SK-N-SH treated with all-trans-retinoic acid at 6 μM for 48 hours (cell line): Measurements from ENCODE around the gene THEMIS.

ENCODE experiments used
- ATAC-seq: fragments of 200-7000 bp; cut with Tn5 transposase; 3 replicates; pipeline ENCODE4 v1.9.1; 2020; ENCODE audit warnings: mild to moderate bottlenecking, moderate library complexity
- ARNTL ChIP-seq: fragments of 450-650 bp; formaldehyde crosslinking; IDR thresholded peaks from 2 replicates; pipeline ENCODE4 v1.5.0; 2020; ENCODE audit warnings: low read depth, mild to moderate bottlenecking, moderate library complexity, borderline replicate concordance
- BACH2 ChIP-seq: fragments of 250-450 bp; sonication (Bioruptor Pico); IDR thresholded peaks from 2 replicates; pipeline ENCODE4 v1.9.0; 2021; ENCODE audit warnings: mild to moderate bottlenecking, borderline replicate concordance
- CREB5 ChIP-seq: fragments of 250-450 bp; sonication (Bioruptor Pico); IDR thresholded peaks from 2 replicates; pipeline ENCODE4 v1.5.1; 2020; ENCODE audit warnings: low read depth, mild to moderate bottlenecking, moderate library complexity
- CSDC2 ChIP-seq: fragments of 250-450 bp; sonication (Bioruptor Pico); IDR thresholded peaks from 2 replicates; pipeline ENCODE4 v1.5.0; 2020; ENCODE audit warnings: mild to moderate bottlenecking, moderate library complexity
- CSRNP3 ChIP-seq: fragments of 250-450 bp; sonication (Bioruptor Pico); IDR thresholded peaks from 2 replicates; pipeline ENCODE4 v1.5.1; 2021; ENCODE audit warnings: mild to moderate bottlenecking, moderate library complexity
- ESRRG ChIP-seq: fragments of 250-450 bp; sonication (Bioruptor Pico); IDR thresholded peaks from 2 replicates; pipeline ENCODE4 v1.6.1; 2021; ENCODE audit warnings: mild to moderate bottlenecking
- GLIS3 ChIP-seq: fragments of 250-450 bp; sonication (Bioruptor Pico); IDR thresholded peaks from 2 replicates; pipeline ENCODE4 v1.5.0; 2020; ENCODE audit warnings: mild to moderate bottlenecking, moderate library complexity
- ISL1 ChIP-seq: fragments of 250-450 bp; sonication (Bioruptor Pico); IDR thresholded peaks from 2 replicates; pipeline ENCODE4 v2.1.2; 2022; ENCODE audit warnings: mild to moderate bottlenecking, moderate library complexity
- OSR1 ChIP-seq: fragments of 250-450 bp; sonication (Bioruptor Pico); IDR thresholded peaks from 2 replicates; pipeline ENCODE4 v1.8.0; 2022; ENCODE audit warnings: moderate library complexity, mild to moderate bottlenecking, inconsistent platforms
- PATZ1 ChIP-seq: fragments of 250-450 bp; sonication (Bioruptor Pico); IDR thresholded peaks from 2 replicates; pipeline ENCODE4 v1.8.0; 2020; ENCODE audit warnings: mild to moderate bottlenecking, moderate library complexity, borderline replicate concordance
- POU6F1 ChIP-seq: fragments of 250-450 bp; sonication (Bioruptor Pico); IDR thresholded peaks from 2 replicates; pipeline ENCODE4 v1.8.0; 2021; ENCODE audit warnings: low read depth, mild to moderate bottlenecking, moderate library complexity, borderline replicate concordance
- PPARA ChIP-seq: fragments of 250-450 bp; sonication (Bioruptor Pico); IDR thresholded peaks from 2 replicates; pipeline ENCODE4 v1.5.0; 2020; ENCODE audit warnings: mild to moderate bottlenecking, borderline replicate concordance
- SNAI2 ChIP-seq: fragments of 250-450 bp; sonication (Bioruptor Pico); IDR thresholded peaks from 2 replicates; pipeline ENCODE4 v1.5.0; 2020; ENCODE audit warnings: mild to moderate bottlenecking, moderate library complexity
- TCF4 ChIP-seq: fragments of 250-450 bp; sonication (Bioruptor Pico); IDR thresholded peaks from 2 replicates; pipeline ENCODE4 v1.8.0; 2021; ENCODE audit warnings: mild to moderate bottlenecking, moderate library complexity, borderline replicate concordance
- TSHZ2 ChIP-seq: fragments of 250-450 bp; sonication (Bioruptor Pico); IDR thresholded peaks from 2 replicates; pipeline ENCODE4 v1.5.0; 2020; ENCODE audit warnings: mild to moderate bottlenecking, moderate library complexity
- ZC3H10 ChIP-seq: fragments of 250-450 bp; sonication (Bioruptor Pico); IDR thresholded peaks from 2 replicates; pipeline ENCODE4 v1.5.1; 2021; ENCODE audit warnings: mild to moderate bottlenecking, moderate library complexity
- ZFP3 ChIP-seq: fragments of 250-450 bp; sonication (Bioruptor Pico); IDR thresholded peaks from 2 replicates; pipeline ENCODE4 v1.5.0; 2020; ENCODE audit warnings: mild to moderate bottlenecking, moderate library complexity
- ZFP30 ChIP-seq: fragments of 450-650 bp; formaldehyde crosslinking; IDR thresholded peaks from 2 replicates; pipeline ENCODE4 v1.5.0; 2022; ENCODE audit warnings: mild to moderate bottlenecking, moderate library complexity
- ZNF565 ChIP-seq: fragments of 450-650 bp; formaldehyde crosslinking; conservative IDR thresholded peaks from 2 replicates; pipeline ENCODE4 v1.5.0; 2020; ENCODE audit warnings: low read depth, mild to moderate bottlenecking, moderate library complexity
- ZNF70 ChIP-seq: fragments of 450-650 bp; formaldehyde crosslinking; IDR thresholded peaks from 2 replicates; pipeline ENCODE4 v1.5.0; 2020; ENCODE audit warnings: mild to moderate bottlenecking, moderate library complexity
- ZNF8 ChIP-seq: fragments of 450-650 bp; formaldehyde crosslinking; IDR thresholded peaks from 2 replicates; pipeline ENCODE4 v1.5.0; 2020; ENCODE audit warnings: mild to moderate bottlenecking, moderate library complexity

THEMIS gene

GRCh38 chr6:127859956-127860355 lies 40.9 kb downstream of the THEMIS start:
- no peak for ATAC-seq
- TF ChIP-seq BACH2: no peak
- no peak for TF ChIP-seq ZNF565 (CRISPR knock-in tag)
- TF ChIP-seq OSR1 (CRISPR knock-in tag): no peak
- TF ChIP-seq PPARA: no peak
- TF ChIP-seq CREB5 (CRISPR knock-in tag): no peak
- no peak for TF ChIP-seq ISL1 (CRISPR knock-in tag)
- TF ChIP-seq PATZ1 (CRISPR knock-in tag): no peak
- no peak for TF ChIP-seq ARNTL
- TF ChIP-seq ZFP3 (CRISPR knock-in tag): no peak
- TF ChIP-seq TSHZ2: no peak
- no peak for TF ChIP-seq ZFP30 (CRISPR knock-in tag)
- no peak for TF ChIP-seq CSDC2 (CRISPR knock-in tag)

GRCh38 chr6:127858727-127859391 lies 42.0 kb downstream of the THEMIS start:
- TF ChIP-seq TCF4 (no peak), OSR1 (CRISPR knock-in tag) (no peak), ARNTL (no peak), SNAI2 (CRISPR knock-in tag) (no peak), POU6F1 (CRISPR knock-in tag) (no peak), BACH2 (no peak), GLIS3 (CRISPR knock-in tag) (no peak), ZNF8 (CRISPR knock-in tag) (no peak), ZNF565 (CRISPR knock-in tag) (no peak), PATZ1 (CRISPR knock-in tag) (no peak), CSRNP3 (CRISPR knock-in tag) (no peak), CREB5 (CRISPR knock-in tag) (no peak), ZFP30 (CRISPR knock-in tag) (no peak), ZNF70 (CRISPR knock-in tag) (no peak), ZC3H10 (CRISPR knock-in tag) (no peak), CSDC2 (CRISPR knock-in tag) (no peak), ESRRG (CRISPR knock-in tag) (no peak), PPARA (no peak)
- no peak for ATAC-seq
